Skeletal muscle satellite cell (primary cell): ENCODE measurements around the gene EPHA2.

Source experiments
- H3K27me3 ChIP-seq: 2 replicates; pipeline ENCODE4 v1.7.0; 2013; ENCODE audit warnings: low read length; ENCODE audit not compliant: control insufficient read depth, insufficient read depth
- H3K36me3 ChIP-seq: 2 replicates; pipeline ENCODE4 v1.7.0; 2013; ENCODE audit warnings: mild to moderate bottlenecking, control low read depth, low read length; ENCODE audit not compliant: insufficient read depth
- H3K4me1 ChIP-seq: 2 replicates; pipeline ENCODE4 v1.7.0; 2013; ENCODE audit warnings: low read length; ENCODE audit not compliant: control insufficient read depth, insufficient read depth
- H3K4me2 ChIP-seq: 2 replicates; pipeline ENCODE4 v1.7.0; 2013; ENCODE audit warnings: mild to moderate bottlenecking, low read length
- H3K4me3 ChIP-seq: 2 replicates; pipeline ENCODE4 v1.7.0; 2013; ENCODE audit warnings: low read length
- H3K9ac ChIP-seq: 2 replicates; pipeline ENCODE4 v1.7.0; 2013; ENCODE audit warnings: mild to moderate bottlenecking, low read depth, low read length, moderate library complexity
- H3K9me3 ChIP-seq: replicated peaks from 2 replicates; pipeline ENCODE4 v1.7.0; 2013; ENCODE audit warnings: mild to moderate bottlenecking, control low read depth, low read length

The EPHA2 gene

GRCh38 chr1:16195518-16195905 is 39.6 kb upstream of the EPHA2 start:
- Histone ChIP-seq H3K4me3 (no peak overlapping the region), H3K4me2 (no peak overlapping the region), H3K9ac (no peak overlapping the region), H3K36me3 (no peaks in the 10 kb centered on the region), H3K9me3 (no peaks in the 10 kb centered on the region), H3K4me1 (no peaks in the 10 kb centered on the region), H3K27me3 (no peaks in the 10 kb centered on the region)

- H3K9me3 ChIP-seq = no peaks in the 10 kb centered on the region
- H3K4me1 ChIP-seq = peaks cover 28% of the 10 kb centered on the region
- H3K4me2 ChIP-seq = no peak overlapping the region
- no peak overlapping the region for H3K4me3 ChIP-seq
- H3K36me3 ChIP-seq = no peaks in the 10 kb centered on the region
- H3K27me3 ChIP-seq = no peaks in the 10 kb centered on the region
- H3K9ac ChIP-seq = no peak overlapping the region
Measured at GRCh38 chr1:16191916-16192546, 36.2 kb upstream of the EPHA2 start.

GRCh38 chr1:16191309-16191708 is 35.4 kb upstream of the EPHA2 start:
- Histone ChIP-seq H3K4me2 (no peak overlapping the region), H3K9ac (no peak overlapping the region), H3K27me3 (no peaks in the 10 kb centered on the region), H3K4me1 (peaks cover 28% of the 10 kb centered on the region), H3K36me3 (no peaks in the 10 kb centered on the region), H3K9me3 (no peaks in the 10 kb centered on the region), H3K4me3 (no peak overlapping the region)

- Histone ChIP-seq H3K27me3 (no peaks in the 10 kb centered on the region), H3K4me3 (no peak overlapping the region), H3K9me3 (no peaks in the 10 kb centered on the region), H3K36me3 (no peaks in the 10 kb centered on the region), H3K9ac (no peak overlapping the region), H3K4me2 (no peak overlapping the region), H3K4me1 (peaks cover 28% of the 10 kb centered on the region)
Measured at GRCh38 chr1:16189921-16190621, 34.2 kb upstream of the EPHA2 start.

- no peaks in the 10 kb centered on the region for H3K27me3 ChIP-seq
- no peak overlapping the region for H3K4me3 ChIP-seq
- no peaks in the 10 kb centered on the region for H3K36me3 ChIP-seq
- H3K4me2 ChIP-seq = peak overlapping the region; percentile 17
- no peaks in the 10 kb centered on the region for H3K9me3 ChIP-seq
- no peak overlapping the region for H3K9ac ChIP-seq
- peaks cover 28% of the 10 kb centered on the region for H3K4me1 ChIP-seq
Measured at GRCh38 chr1:16189003-16189402, 33.1 kb upstream of the EPHA2 start.

GRCh38 chr1:16187748-16188401 is 32.0 kb upstream of the EPHA2 start:
- H3K4me2 ChIP-seq = peak overlapping the region; percentile 48
- no peaks in the 10 kb centered on the region for H3K9me3 ChIP-seq
- peaks cover 36% of the 10 kb centered on the region for H3K4me1 ChIP-seq
- no peak overlapping the region for H3K9ac ChIP-seq
- H3K36me3 ChIP-seq = no peaks in the 10 kb centered on the region
- no peaks in the 10 kb centered on the region for H3K27me3 ChIP-seq
- H3K4me3 ChIP-seq = no peak overlapping the region

GRCh38 chr1:16186655-16187235 is 30.9 kb upstream of the EPHA2 start:
- H3K4me1 ChIP-seq = peaks cover 47% of the 10 kb centered on the region
- H3K4me3 ChIP-seq = no peak overlapping the region
- H3K9ac ChIP-seq = no peak overlapping the region
- H3K9me3 ChIP-seq = no peaks in the 10 kb centered on the region
- no peaks in the 10 kb centered on the region for H3K36me3 ChIP-seq
- H3K4me2 ChIP-seq = no peak overlapping the region
- H3K27me3 ChIP-seq = no peaks in the 10 kb centered on the region

- no peak overlapping the region for H3K4me3 ChIP-seq
- H3K4me1 ChIP-seq = peaks cover 58% of the 10 kb centered on the region
- no peaks in the 10 kb centered on the region for H3K9me3 ChIP-seq
Measured at GRCh38 chr1:16184557-16185303, 28.9 kb upstream of the EPHA2 start.

GRCh38 chr1:16183765-16184556 is 28.1 kb upstream of the EPHA2 start:
- peaks cover 53% of the 10 kb centered on the region for H3K4me1 ChIP-seq
- H3K4me3 ChIP-seq = no peak overlapping the region
- H3K9ac ChIP-seq = no peak overlapping the region
- H3K36me3 ChIP-seq = no peaks in the 10 kb centered on the region
- H3K27me3 ChIP-seq = no peaks in the 10 kb centered on the region
- H3K9me3 ChIP-seq = no peaks in the 10 kb centered on the region
- H3K4me2 ChIP-seq = no peak overlapping the region

More at GRCh38 chr1:16184557-16185303, 28.9 kb upstream of the EPHA2 start:
- Histone ChIP-seq H3K27me3 (no peaks in the 10 kb centered on the region), H3K36me3 (no peaks in the 10 kb centered on the region), H3K4me2 (no peak overlapping the region), H3K9ac (no peak overlapping the region)

GRCh38 chr1:16183179-16183578 is 27.3 kb upstream of the EPHA2 start:
- Histone ChIP-seq H3K4me3 (no peak overlapping the region), H3K36me3 (no peaks in the 10 kb centered on the region), H3K4me1 (peaks cover 51% of the 10 kb centered on the region), H3K27me3 (no peaks in the 10 kb centered on the region), H3K9me3 (no peaks in the 10 kb centered on the region), H3K9ac (no peak overlapping the region), H3K4me2 (peak overlapping the region; percentile 38)
